IMR-90 (cell line): Measurements from ENCODE around the gene PNPLA1. TPM values are rescaled to one million over a fixed set of nuclear protein-coding genes. Genes with fewer than 3 reads are reported as not detected.

Experiments
- ATAC-seq: fragments of 200-7000 bp; cut with Tn5 transposase; 2 replicates; pipeline ENCODE4 v1.9.1; 2020; ENCODE audit warnings: low read depth, mild to moderate bottlenecking, moderate library complexity
- BruUV-seq: library from RNA; stranded (reverse); fragments of 400-500 nt; replicated peaks from 2 replicates; lab custom pipeline; 2021; lab: Mats Ljungman, UMichigan
- CTCF ChIA-PET: fragments of 300-600 bp; formaldehyde crosslinking; extraction: SDS; loops from one replicate; lab custom pipeline; 2021; ENCODE audit warnings: antibody characterized with exemption; lab: Yijun Ruan, JAX
- POLR2A ChIA-PET: fragments of 300-600 bp; sonication (Branson Sonifier 250); formaldehyde crosslinking; loops from one replicate; lab custom pipeline; 2022; ENCODE audit warnings: antibody characterized with exemption; ENCODE audit not compliant: unreplicated experiment; lab: Charles Lee
- DNase-seq: peaks from one replicate; pipeline ENCODE4 v3.0.0; 2013
- H2AFZ ChIP-seq: replicated peaks from 2 replicates; pipeline ENCODE3; 2013; ENCODE audit warnings: low read length, mild to moderate bottlenecking; ENCODE audit not compliant: poor library complexity
- H2AK5ac ChIP-seq: 2 replicates; pipeline ENCODE4 v1.6.1; 2013; ENCODE audit warnings: low read depth, low read length, inconsistent platforms
- H2AK9ac ChIP-seq: replicated peaks from 2 replicates; pipeline ENCODE3; 2013; ENCODE audit warnings: mild to moderate bottlenecking, low read depth, low read length, moderate library complexity; ENCODE audit not compliant: poor library complexity
- H2BK120ac ChIP-seq: 2 replicates; pipeline ENCODE4 v1.6.1; 2013; ENCODE audit warnings: low read depth, low read length, inconsistent platforms
- H2BK15ac ChIP-seq: 3 replicates; pipeline ENCODE4 v1.6.1; 2013; ENCODE audit warnings: low read depth, low read length, inconsistent platforms
- H2BK20ac ChIP-seq: 2 replicates; pipeline ENCODE4 v1.6.1; 2013; ENCODE audit warnings: low read depth, mild to moderate bottlenecking, inconsistent platforms, low read length, moderate library complexity
- H2BK5ac ChIP-seq: 2 replicates; pipeline ENCODE4 v1.6.1; 2013; ENCODE audit warnings: mild to moderate bottlenecking, low read depth, low read length, inconsistent platforms; ENCODE audit not compliant: poor library complexity, severe bottlenecking
- H3K14ac ChIP-seq: replicated peaks from 2 replicates; pipeline ENCODE4 v1.6.1; 2013; ENCODE audit warnings: low read depth, low read length, inconsistent platforms
- H3K18ac ChIP-seq: 2 replicates; pipeline ENCODE4 v1.6.1; 2013; ENCODE audit warnings: low read depth, low read length, control low read depth
- H3K23ac ChIP-seq: 2 replicates; pipeline ENCODE4 v1.6.1; 2013; ENCODE audit warnings: low read depth, low read length, inconsistent platforms
- H3K27ac ChIP-seq: 2 replicates; pipeline ENCODE4 v1.5.1; 2013; ENCODE audit warnings: mild to moderate bottlenecking, control low read depth, low read length; ENCODE audit not compliant: insufficient read depth
- H3K27me3 ChIP-seq: 2 replicates; pipeline ENCODE4 v1.6.1; 2013; ENCODE audit warnings: low read length; ENCODE audit not compliant: control insufficient read depth, insufficient read depth
- H3K36me3 ChIP-seq: 2 replicates; pipeline ENCODE4 v1.6.1; 2013; ENCODE audit warnings: low read length, mixed read lengths; ENCODE audit not compliant: control insufficient read depth, insufficient read depth
- H3K4ac ChIP-seq: 2 replicates; pipeline ENCODE4 v1.6.1; 2013; ENCODE audit warnings: low read depth, low read length, inconsistent platforms
- H3K4me1 ChIP-seq: 2 replicates; pipeline ENCODE4 v1.6.1; 2013; ENCODE audit warnings: low read length, mixed read lengths; ENCODE audit not compliant: control insufficient read depth, insufficient read depth
- H3K4me2 ChIP-seq: 2 replicates; pipeline ENCODE4 v1.6.1; 2013; ENCODE audit warnings: low read depth, mild to moderate bottlenecking, control low read depth, low read length, moderate library complexity
- H3K4me3 ChIP-seq: 2 replicates; pipeline ENCODE4 v1.5.1; 2013; ENCODE audit warnings: low read depth, mild to moderate bottlenecking, control low read depth, low read length, moderate library complexity; ENCODE audit not compliant: insufficient read depth
- H3K56ac ChIP-seq: 2 replicates; pipeline ENCODE4 v1.6.1; 2013; ENCODE audit warnings: low read length, inconsistent platforms; ENCODE audit not compliant: insufficient read depth; ENCODE audit errors: extremely low read depth
- H3K79me1 ChIP-seq, 2 experiments: 2 replicates each; pipeline ENCODE4 v1.6.1; 2013; ENCODE audit warnings: low read length in 2 of 2, inconsistent platforms in 1 of 2, low read depth in 1 of 2
- H3K9ac ChIP-seq: 2 replicates; pipeline ENCODE4 v1.6.1; 2013; ENCODE audit warnings: low read depth, low read length, control low read depth
- H3K9me1 ChIP-seq: 2 replicates; pipeline ENCODE4 v1.6.1; 2013; ENCODE audit warnings: low read length, inconsistent platforms; ENCODE audit not compliant: insufficient read depth
- H3K9me3 ChIP-seq: 2 replicates; pipeline ENCODE4 v1.6.1; 2013; ENCODE audit warnings: low read length; ENCODE audit not compliant: control insufficient read depth, insufficient read depth
- H4K20me1 ChIP-seq: 2 replicates; pipeline ENCODE4 v1.6.1; 2013; ENCODE audit warnings: low read length, inconsistent platforms; ENCODE audit not compliant: insufficient read depth
- H4K5ac ChIP-seq: 2 replicates; pipeline ENCODE4 v1.6.1; 2013; ENCODE audit warnings: mild to moderate bottlenecking, low read depth, low read length, control low read depth
- H4K8ac ChIP-seq, 2 experiments: 2 replicates each; pipeline ENCODE4 v1.6.1; 2013; ENCODE audit warnings: low read depth in 2 of 2, low read length in 2 of 2, control low read depth in 1 of 2, inconsistent platforms in 1 of 2
- H4K91ac ChIP-seq: 2 replicates; pipeline ENCODE4 v1.6.1; 2013; ENCODE audit warnings: low read depth, low read length, inconsistent platforms; ENCODE audit not compliant: insufficient read depth
- BHLHE40 ChIP-seq: fragments of 150-350 bp; IDR thresholded peaks from 2 replicates; pipeline ENCODE4 v1.6.1; 2016; ENCODE audit warnings: mild to moderate bottlenecking, low read depth, low read length
- CHD1 ChIP-seq: IDR thresholded peaks from 2 replicates; pipeline ENCODE4 v1.6.1; 2012; ENCODE audit warnings: low read depth, low read length, improper control_type of control experiment
- CTCF ChIP-seq: conservative IDR thresholded peaks from 2 replicates; pipeline ENCODE4 v1.5.1; 2012; ENCODE audit warnings: mild to moderate bottlenecking, low read depth, low read length, improper control_type of control experiment
- ELK1 ChIP-seq: fragments of 150-350 bp; IDR thresholded peaks from 2 replicates; pipeline ENCODE4 v1.6.1; 2016; ENCODE audit warnings: low read depth, mild to moderate bottlenecking, low read length, moderate library complexity, borderline replicate concordance
- FOS ChIP-seq: fragments of 150-350 bp; IDR thresholded peaks from 2 replicates; pipeline ENCODE4 v1.6.1; 2016; ENCODE audit warnings: low read depth, low read length
- MAFK ChIP-seq: IDR thresholded peaks from 2 replicates; pipeline ENCODE4 v1.6.1; 2012; ENCODE audit warnings: low read depth, low read length, improper control_type of control experiment
- MAZ ChIP-seq: IDR thresholded peaks from 2 replicates; pipeline ENCODE4 v1.6.1; 2012; ENCODE audit warnings: low read depth, mild to moderate bottlenecking, low read length, improper control_type of control experiment, moderate library complexity, borderline replicate concordance
- MXI1 ChIP-seq: IDR thresholded peaks from 2 replicates; pipeline ENCODE4 v1.6.1; 2012; ENCODE audit warnings: low read depth, mild to moderate bottlenecking, low read length, moderate library complexity, borderline replicate concordance
- NFE2L2 ChIP-seq: fragments of 150-350 bp; IDR thresholded peaks from 2 replicates; pipeline ENCODE4 v1.6.1; 2016; ENCODE audit warnings: low read depth, mild to moderate bottlenecking, low read length
- POLR2A ChIP-seq: IDR thresholded peaks from 2 replicates; pipeline ENCODE4 v1.6.1; 2012; ENCODE audit warnings: mild to moderate bottlenecking, low read depth, low read length
- RAD21 ChIP-seq: IDR thresholded peaks from 2 replicates; pipeline ENCODE4 v1.6.1; 2012; ENCODE audit warnings: low read length, improper control_type of control experiment
- RCOR1 ChIP-seq: IDR thresholded peaks from 2 replicates; pipeline ENCODE4 v1.6.1; 2012; ENCODE audit warnings: mild to moderate bottlenecking, low read length, improper control_type of control experiment; ENCODE audit not compliant: insufficient replicate concordance
- RFX5 ChIP-seq: IDR thresholded peaks from 2 replicates; pipeline ENCODE4 v1.8.0; 2012; ENCODE audit warnings: low read depth, mild to moderate bottlenecking, low read length, moderate library complexity
- SMC3 ChIP-seq: fragments of 150-350 bp; IDR thresholded peaks from 2 replicates; pipeline ENCODE4 v1.6.1; 2016; ENCODE audit warnings: low read depth, mild to moderate bottlenecking, antibody characterized with exemption, low read length, moderate library complexity
- USF2 ChIP-seq: fragments of 150-350 bp; IDR thresholded peaks from 2 replicates; pipeline ENCODE4 v1.6.1; 2017; ENCODE audit warnings: mild to moderate bottlenecking, antibody characterized with exemption, low read length, low read depth
- WGBS, 2 experiments: methylation state at CpG; one replicate each; pipeline versions ENCODE4 v1.1.5 to v1.1.7; 2013; ENCODE audit warnings: missing lambda C conversion rate in 2 of 2; ENCODE audit not compliant: insufficient read length in 1 of 2; ENCODE audit errors: extremely low coverage in 2 of 2; 5-methylcytosine and 5-hydroxymethylcytosine counted together
- dilution Hi-C: fragments of 300-500 bp; cut with HindIII; formaldehyde crosslinking; loops from one replicate; pipeline ENCODE4 v1.14.3; 2018; ENCODE audit warnings: low sequenced_read_pairs; ENCODE audit not compliant: unreplicated experiment
- in situ Hi-C: fragments of 300-500 bp; cut with MboI; formaldehyde crosslinking; loops from 3 replicates; pipeline ENCODE4 v1.14.3; 2019; ENCODE audit warnings: low sequenced_read_pairs, inconsistent platforms, mixed read lengths
- intact Hi-C: fragments of 100-400 bp; cut with micrococcal nuclease; formaldehyde crosslinking; loops from 2 replicates; pipeline ENCODE4 v1.10.0; 2022
- polyA plus RNA-seq, 3 experiments: library from polyadenylated mRNA; depleted of rRNA; stranded (reverse); fragments of >200 nt; gene quantifications; 2 replicates each; pipeline ENCODE4 v1.2.3, GENCODE V29; 2012; ENCODE audit warnings: low replicate concordance in 1 of 3
- total RNA-seq: library from RNA; depleted of rRNA; stranded (reverse); fragments of >200 nt; gene quantifications from 2 replicates; pipeline ENCODE4 v1.2.3, GENCODE V29; 2012

PNPLA1 gene
- total and polyA plus RNA-seq, 2 of the 4 experiments (the other 2 are of a cell fraction): not detected

GRCh38 chr6:36319436-36319762 is 49.5 kb downstream of the PNPLA1 start:
- H2BK20ac ChIP-seq: no peak overlapping the region
- 100% methylated on average over 1 of the region's 9 CpGs; no CpG with 5 or more reads in 1 of the 2 experiments for WGBS, 2 experiments
- H4K5ac ChIP-seq: no peak overlapping the region
- no peak overlapping the region for H2BK15ac ChIP-seq
- peaks cover 68% of the 10 kb centered on the region for H3K27me3 ChIP-seq
- H3K56ac ChIP-seq: no peak overlapping the region
- dilution Hi-C loops (no loop called here), in situ Hi-C loops (no loop called here), intact Hi-C loops (no loop called here)
- H3K79me1 ChIP-seq: no peaks in the 10 kb centered on the region
- no peak overlapping the region for H3K27ac ChIP-seq
- H3K14ac ChIP-seq: no peak overlapping the region
- no peak overlapping the region for H3K4me3 ChIP-seq
- no peaks in the 10 kb centered on the region for H3K9me3 ChIP-seq
- H3K9me1 ChIP-seq: no peaks in the 10 kb centered on the region
- BruUV-seq: no TSS peak
- no peak overlapping the region for H3K4ac ChIP-seq
- no peak overlapping the region for H3K23ac ChIP-seq
- H2AFZ ChIP-seq: no peak overlapping the region
- DNase-seq (no peak), ATAC-seq (no peak)
- no peaks in the 10 kb centered on the region; the same call in 1 of the 2 replicates for H4K20me1 ChIP-seq
- H4K8ac ChIP-seq: no peak overlapping the region
- no peak overlapping the region for H2AK5ac ChIP-seq
- H3K36me3 ChIP-seq: no peaks in the 10 kb centered on the region
- H2AK9ac ChIP-seq: no peak overlapping the region
- TF ChIP-seq CHD1 (no peak), USF2 (no peak), MXI1 (no peak), ELK1 (no peak), SMC3 (no peak), MAZ (no peak), NFE2L2 (no peak), FOS (no peak), BHLHE40 (no peak), RCOR1 (no peak), POLR2A (no peak), MAFK (no peak), RAD21 (no peak), CTCF (no peak), RFX5 (no peak)
- CTCF ChIA-PET: no interaction called here
- POLR2A ChIA-PET: no interaction called here
- H3K4me1 ChIP-seq: no peaks in the 10 kb centered on the region
- no peak overlapping the region for H4K91ac ChIP-seq
- H3K18ac ChIP-seq: no peak overlapping the region
- H2BK5ac ChIP-seq: no peak overlapping the region
- no peak overlapping the region for H2BK120ac ChIP-seq
- no peak overlapping the region for H3K9ac ChIP-seq
- H3K4me2 ChIP-seq: no peak overlapping the region
